Renal pelvis (tissue), 12 donors: ENCODE measurements around the gene GOLGA6L4. TPM values are rescaled to one million over a fixed set of nuclear protein-coding genes. Genes with fewer than 3 reads are reported as not detected.
"Not testable (repeated sequence)": the region's sequence is repeated elsewhere in the genome, so short reads cannot be mapped to it uniquely, and the experiment has no call there.

Experiments
- DNase-seq: peaks from one replicate; pipeline ENCODE4 v3.0.0-alpha.2; 2013
- long read RNA-seq, 16 experiments: transcript quantifications; one replicate each; lab custom pipeline, GENCODE V29; 2026
- polyA plus RNA-seq, 3 donors: library from polyadenylated mRNA; unstranded; fragments of 120-200 nt; gene quantifications; one replicate each; pipeline ENCODE4 v1.2.1, GENCODE V29; 2013; ENCODE audit not compliant: insufficient read length in 3 of 3

GOLGA6L4 gene
- polyA plus RNA-seq, result 10 to 100 TPM; 10.1 to 28.1 (median 24.2) TPM
- long read RNA-seq, donor 1, result 0 reads
- long read RNA-seq, donor 2, result 0 reads
- long read RNA-seq, donor 3, result 0 reads
- long read RNA-seq, donor 4, result 0 reads
- long read RNA-seq, donor 5, result 0 reads
- long read RNA-seq, donor 6, result 0 reads
- long read RNA-seq, donor 7, result 0 reads
- long read RNA-seq, donor 8, partial matches to known transcripts, result 9 of 9 reads
- long read RNA-seq, donor 8, other reads (novel, unspliced or antisense), result 0 of 9 reads
- long read RNA-seq, donor 9, result 0 reads
- long read RNA-seq, donor 10, result 0 reads
- long read RNA-seq, donor 11, result 0 reads
- long read RNA-seq, donor 12, result 0 reads
- long read RNA-seq, donor 13, result 0 reads
- long read RNA-seq, donor 14, result 0 reads
- long read RNA-seq, donor 15, result 0 reads
- long read RNA-seq, donor 16, result 0 reads

DNA sequence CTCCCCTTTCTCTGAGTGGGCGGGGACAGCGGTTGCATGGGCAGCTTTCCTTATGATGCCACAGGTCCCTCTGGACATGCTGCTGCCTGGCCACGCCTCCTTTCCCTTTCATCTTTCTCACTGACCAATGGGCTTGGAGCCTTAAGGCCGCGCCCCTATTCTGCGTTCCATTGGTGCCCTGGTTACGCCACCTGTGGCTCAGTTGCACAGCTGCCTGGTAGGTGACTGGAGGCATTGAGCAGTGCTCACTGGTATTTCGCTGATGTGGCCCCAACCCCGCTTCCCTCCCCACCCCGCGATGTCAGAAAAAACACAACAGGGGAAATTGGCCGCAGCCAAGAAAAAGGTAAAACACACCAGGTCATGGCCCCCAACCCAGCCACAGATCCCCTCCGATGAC is at the start of gene GOLGA6L4:
Gene GOLGA6L4 (plus strand): TSS at position 201 of the 400 bp plus-strand sequence. CDS start 62 bp downstream, at position 263.
- not testable (repeated sequence) for DNase-seq

- DNase-seq, result not testable (repeated sequence)
Measured at GRCh38 chr15:84192982-84193381, 42.6 kb upstream of the GOLGA6L4 start.

DNA sequence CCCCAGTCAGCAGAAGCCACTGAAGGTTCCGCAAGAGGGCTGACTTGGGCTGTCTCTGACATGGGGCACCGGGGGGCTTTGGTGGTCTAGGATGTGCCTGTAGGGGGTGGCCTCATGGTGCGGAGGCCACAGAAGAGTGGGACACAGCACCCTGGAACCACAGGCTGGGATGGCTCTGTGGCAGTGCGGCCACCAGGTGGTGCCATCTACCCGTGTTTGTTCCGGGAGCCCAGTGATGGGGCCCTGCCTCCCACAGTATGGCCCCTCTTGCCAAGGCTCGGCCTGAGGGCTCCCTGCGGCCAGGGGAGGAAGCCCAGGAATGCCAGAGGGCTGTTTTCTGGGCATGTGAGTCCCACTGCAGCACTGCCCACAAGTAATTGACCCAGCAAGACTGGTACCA is 40.0 kb upstream of the GOLGA6L4 start:
- DNase-seq, result not testable (repeated sequence)

- not testable (repeated sequence) for DNase-seq
Measured at GRCh38 chr15:84196530-84197188, 38.9 kb upstream of the GOLGA6L4 start.

GRCh38 chr15:84199865-84200264 is 35.7 kb upstream of the GOLGA6L4 start:
- DNase-seq, result not testable (repeated sequence)

DNA sequence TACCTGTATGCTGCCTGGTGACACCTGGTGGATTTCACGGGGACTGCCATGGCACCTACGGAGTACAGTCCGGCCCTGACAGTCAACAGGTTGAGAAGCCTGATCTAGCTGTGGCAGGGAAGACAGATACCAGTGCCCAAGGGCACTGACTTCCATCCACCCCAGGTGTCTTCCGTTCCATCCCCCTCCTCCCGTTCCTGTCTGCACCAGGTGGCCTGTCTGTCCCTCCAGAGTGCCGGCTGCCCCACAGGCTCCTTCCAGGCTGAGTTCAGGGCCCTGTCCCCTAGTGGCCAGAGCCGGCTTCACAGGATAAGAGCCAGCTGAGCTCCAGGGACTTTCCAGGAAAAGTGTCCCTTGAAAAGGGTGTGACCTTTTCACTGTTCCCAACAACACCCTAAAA is 10.9 kb downstream of the GOLGA6L4 start:
- not testable (repeated sequence) for DNase-seq
